SK-N-SH treated with all-trans-retinoic acid at 6 μM for 48 hours (cell line): Measurements from ENCODE around the gene CITED1.

Experiments used
- ATAC-seq: fragments of 200-7000 bp; cut with Tn5 transposase; 3 replicates; pipeline ENCODE4 v1.9.1; 2020; ENCODE audit warnings: mild to moderate bottlenecking, moderate library complexity
- ARNTL ChIP-seq: fragments of 450-650 bp; formaldehyde crosslinking; IDR thresholded peaks from 2 replicates; pipeline ENCODE4 v1.5.0; 2020; ENCODE audit warnings: low read depth, mild to moderate bottlenecking, moderate library complexity, borderline replicate concordance
- ESRRG ChIP-seq: fragments of 250-450 bp; sonication (Bioruptor Pico); IDR thresholded peaks from 2 replicates; pipeline ENCODE4 v1.6.1; 2021; ENCODE audit warnings: mild to moderate bottlenecking
- GLIS3 ChIP-seq: fragments of 250-450 bp; sonication (Bioruptor Pico); IDR thresholded peaks from 2 replicates; pipeline ENCODE4 v1.5.0; 2020; ENCODE audit warnings: mild to moderate bottlenecking, moderate library complexity
- OSR1 ChIP-seq: fragments of 250-450 bp; sonication (Bioruptor Pico); IDR thresholded peaks from 2 replicates; pipeline ENCODE4 v1.8.0; 2022; ENCODE audit warnings: moderate library complexity, mild to moderate bottlenecking, inconsistent platforms
- PPARA ChIP-seq: fragments of 250-450 bp; sonication (Bioruptor Pico); IDR thresholded peaks from 2 replicates; pipeline ENCODE4 v1.5.0; 2020; ENCODE audit warnings: mild to moderate bottlenecking, borderline replicate concordance
- RARB ChIP-seq: fragments of 250-450 bp; sonication (Bioruptor Pico); IDR thresholded peaks from 2 replicates; pipeline ENCODE4 v1.8.0; 2021; ENCODE audit warnings: mild to moderate bottlenecking, moderate library complexity
- SNAI2 ChIP-seq: fragments of 250-450 bp; sonication (Bioruptor Pico); IDR thresholded peaks from 2 replicates; pipeline ENCODE4 v1.5.0; 2020; ENCODE audit warnings: mild to moderate bottlenecking, moderate library complexity
- TCF4 ChIP-seq: fragments of 250-450 bp; sonication (Bioruptor Pico); IDR thresholded peaks from 2 replicates; pipeline ENCODE4 v1.8.0; 2021; ENCODE audit warnings: mild to moderate bottlenecking, moderate library complexity, borderline replicate concordance
- ZC3H10 ChIP-seq: fragments of 250-450 bp; sonication (Bioruptor Pico); IDR thresholded peaks from 2 replicates; pipeline ENCODE4 v1.5.1; 2021; ENCODE audit warnings: mild to moderate bottlenecking, moderate library complexity
- ZFP3 ChIP-seq: fragments of 250-450 bp; sonication (Bioruptor Pico); IDR thresholded peaks from 2 replicates; pipeline ENCODE4 v1.5.0; 2020; ENCODE audit warnings: mild to moderate bottlenecking, moderate library complexity
- ZFP30 ChIP-seq: fragments of 450-650 bp; formaldehyde crosslinking; IDR thresholded peaks from 2 replicates; pipeline ENCODE4 v1.5.0; 2022; ENCODE audit warnings: mild to moderate bottlenecking, moderate library complexity
- ZNF565 ChIP-seq: fragments of 450-650 bp; formaldehyde crosslinking; conservative IDR thresholded peaks from 2 replicates; pipeline ENCODE4 v1.5.0; 2020; ENCODE audit warnings: low read depth, mild to moderate bottlenecking, moderate library complexity
- ZNF70 ChIP-seq: fragments of 450-650 bp; formaldehyde crosslinking; IDR thresholded peaks from 2 replicates; pipeline ENCODE4 v1.5.0; 2020; ENCODE audit warnings: mild to moderate bottlenecking, moderate library complexity
- ZNF8 ChIP-seq: fragments of 450-650 bp; formaldehyde crosslinking; IDR thresholded peaks from 2 replicates; pipeline ENCODE4 v1.5.0; 2020; ENCODE audit warnings: mild to moderate bottlenecking, moderate library complexity
- TF ChIP-seq, protein P1 (sequence below): fragments of 250-450 bp; sonication (Bioruptor Pico); IDR thresholded peaks from 2 replicates; pipeline ENCODE4 v1.8.0; 2020; ENCODE audit warnings: mild to moderate bottlenecking, moderate library complexity, borderline replicate concordance
- TF ChIP-seq, protein P2 (sequence below): fragments of 250-450 bp; sonication (Bioruptor Pico); IDR thresholded peaks from 2 replicates; pipeline ENCODE4 v1.5.1; 2021; ENCODE audit warnings: mild to moderate bottlenecking, moderate library complexity
- TF ChIP-seq, protein P3 (sequence below): fragments of 250-450 bp; sonication (Bioruptor Pico); IDR thresholded peaks from 2 replicates; pipeline ENCODE4 v1.5.0; 2020; ENCODE audit warnings: mild to moderate bottlenecking, moderate library complexity
- TF ChIP-seq, protein P4 (sequence below): fragments of 250-450 bp; sonication (Bioruptor Pico); IDR thresholded peaks from 2 replicates; pipeline ENCODE4 v1.5.1; 2020; ENCODE audit warnings: low read depth, mild to moderate bottlenecking, moderate library complexity

The CITED1 gene

DNA sequence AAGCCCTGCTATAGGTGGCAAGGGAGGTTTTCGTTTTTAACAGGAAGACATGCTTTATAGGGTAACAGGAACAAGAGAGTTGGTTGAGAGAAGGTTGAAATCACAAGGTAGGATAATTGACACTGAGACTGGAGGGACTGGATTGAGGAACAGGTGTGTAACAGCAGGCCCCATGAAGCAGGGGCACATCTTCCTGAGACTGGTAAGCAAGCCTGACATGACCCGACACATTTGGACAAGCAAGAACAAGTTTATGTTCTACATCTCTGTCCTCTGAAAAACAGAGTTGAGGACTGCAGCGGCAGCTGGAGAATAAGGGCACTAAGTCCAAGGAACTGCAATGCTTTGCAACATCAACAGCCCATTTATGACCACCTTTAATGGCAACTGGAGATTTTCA lies 33.9 kb downstream of the CITED1 start:
- TF ChIP-seq ZNF8 (CRISPR knock-in tag) (no peak), TCF4 (CRISPR knock-in tag) (no peak), SNAI2 (CRISPR knock-in tag) (no peak), OSR1 (CRISPR knock-in tag) (no peak)
- ATAC-seq = no peak

DNA sequence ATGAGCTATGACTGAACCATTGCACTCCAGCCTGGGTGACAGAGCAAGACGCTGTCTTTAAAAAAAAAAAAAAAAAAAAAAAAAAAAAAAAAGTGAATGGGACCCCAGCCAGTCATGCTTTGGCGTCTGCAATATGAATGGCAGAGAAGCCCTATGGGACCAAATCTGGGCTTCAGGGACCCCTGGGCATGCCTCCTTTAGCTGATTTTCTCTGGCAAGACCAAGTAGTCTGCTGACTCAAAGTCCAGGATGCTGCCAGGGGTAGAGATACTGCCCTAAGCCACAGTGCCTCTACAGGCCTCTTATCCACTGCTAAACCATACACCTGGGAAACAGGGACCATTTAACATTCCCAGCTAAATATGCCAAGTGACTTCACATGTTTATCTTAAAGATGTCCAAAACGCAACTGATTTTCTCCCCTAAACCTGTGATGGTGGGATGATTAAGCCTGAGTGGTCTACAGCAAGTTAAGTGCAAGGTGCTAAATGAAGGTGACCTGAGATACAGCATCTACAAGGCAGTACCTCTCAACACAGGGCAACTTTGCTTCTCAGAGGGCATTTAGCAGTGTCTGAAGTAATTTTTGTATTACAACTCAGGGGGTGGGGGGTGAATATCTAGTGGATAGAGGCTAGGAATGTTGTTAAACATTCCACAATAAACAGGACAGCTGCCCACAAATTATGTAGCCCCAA lies 34.5 kb downstream of the CITED1 start:
- ATAC-seq = peak; percentile 10; the same call in 2 of the 3 replicates
- no peak for TF ChIP-seq ZNF8 (CRISPR knock-in tag)
- TF ChIP-seq, protein P1, sequence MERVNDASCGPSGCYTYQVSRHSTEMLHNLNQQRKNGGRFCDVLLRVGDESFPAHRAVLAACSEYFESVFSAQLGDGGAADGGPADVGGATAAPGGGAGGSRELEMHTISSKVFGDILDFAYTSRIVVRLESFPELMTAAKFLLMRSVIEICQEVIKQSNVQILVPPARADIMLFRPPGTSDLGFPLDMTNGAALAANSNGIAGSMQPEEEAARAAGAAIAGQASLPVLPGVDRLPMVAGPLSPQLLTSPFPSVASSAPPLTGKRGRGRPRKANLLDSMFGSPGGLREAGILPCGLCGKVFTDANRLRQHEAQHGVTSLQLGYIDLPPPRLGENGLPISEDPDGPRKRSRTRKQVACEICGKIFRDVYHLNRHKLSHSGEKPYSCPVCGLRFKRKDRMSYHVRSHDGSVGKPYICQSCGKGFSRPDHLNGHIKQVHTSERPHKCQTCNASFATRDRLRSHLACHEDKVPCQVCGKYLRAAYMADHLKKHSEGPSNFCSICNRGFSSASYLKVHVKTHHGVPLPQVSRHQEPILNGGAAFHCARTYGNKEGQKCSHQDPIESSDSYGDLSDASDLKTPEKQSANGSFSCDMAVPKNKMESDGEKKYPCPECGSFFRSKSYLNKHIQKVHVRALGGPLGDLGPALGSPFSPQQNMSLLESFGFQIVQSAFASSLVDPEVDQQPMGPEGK (CRISPR knock-in tag) = no peak
- TF ChIP-seq SNAI2 (CRISPR knock-in tag) = no peak
- TF ChIP-seq ARNTL = no peak
- no peak for TF ChIP-seq RARB (CRISPR knock-in tag)
- no peak for TF ChIP-seq ZNF565 (CRISPR knock-in tag)
- no peak for TF ChIP-seq ZNF70 (CRISPR knock-in tag)

DNA sequence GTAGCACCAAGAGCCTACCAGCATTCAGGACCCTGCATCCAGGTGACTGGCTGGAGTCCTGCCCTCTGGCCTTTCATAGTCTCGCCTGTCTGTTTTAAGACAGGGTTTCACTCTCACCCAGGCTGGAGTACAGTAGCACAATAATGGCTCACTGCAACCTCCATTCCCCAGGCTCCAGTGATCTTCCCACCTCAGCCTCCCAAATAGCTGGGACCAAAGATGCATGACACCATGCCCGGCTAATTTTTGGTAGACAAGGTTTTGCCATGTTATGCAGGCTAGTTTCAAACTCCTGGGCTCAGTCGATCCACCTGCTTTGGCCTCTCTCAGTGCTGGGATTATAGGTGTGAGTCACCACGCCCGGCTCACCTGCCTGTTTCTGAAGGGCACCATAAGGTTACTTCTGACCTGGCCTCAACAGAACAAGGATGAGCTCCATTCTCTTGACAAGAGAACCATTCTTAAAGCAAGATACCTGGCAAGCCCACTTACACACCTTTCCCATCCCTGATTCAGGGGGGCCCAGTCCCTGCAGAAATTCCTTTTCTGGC lies 35.3 kb downstream of the CITED1 start:
- TF ChIP-seq, protein P1 (CRISPR knock-in tag) = no peak
- TF ChIP-seq ZFP30 (CRISPR knock-in tag) = no peak
- no peak for TF ChIP-seq ARNTL
- TF ChIP-seq ESRRG (CRISPR knock-in tag) = no peak
- TF ChIP-seq, protein P2, sequence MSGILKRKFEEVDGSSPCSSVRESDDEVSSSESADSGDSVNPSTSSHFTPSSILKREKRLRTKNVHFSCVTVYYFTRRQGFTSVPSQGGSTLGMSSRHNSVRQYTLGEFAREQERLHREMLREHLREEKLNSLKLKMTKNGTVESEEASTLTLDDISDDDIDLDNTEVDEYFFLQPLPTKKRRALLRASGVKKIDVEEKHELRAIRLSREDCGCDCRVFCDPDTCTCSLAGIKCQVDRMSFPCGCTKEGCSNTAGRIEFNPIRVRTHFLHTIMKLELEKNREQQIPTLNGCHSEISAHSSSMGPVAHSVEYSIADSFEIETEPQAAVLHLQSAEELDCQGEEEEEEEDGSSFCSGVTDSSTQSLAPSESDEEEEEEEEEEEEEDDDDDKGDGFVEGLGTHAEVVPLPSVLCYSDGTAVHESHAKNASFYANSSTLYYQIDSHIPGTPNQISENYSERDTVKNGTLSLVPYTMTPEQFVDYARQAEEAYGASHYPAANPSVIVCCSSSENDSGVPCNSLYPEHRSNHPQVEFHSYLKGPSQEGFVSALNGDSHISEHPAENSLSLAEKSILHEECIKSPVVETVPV (CRISPR knock-in tag) = no peak
- no peak for TF ChIP-seq OSR1 (CRISPR knock-in tag)
- TF ChIP-seq ZNF565 (CRISPR knock-in tag) = no peak
- no peak for TF ChIP-seq ZC3H10 (CRISPR knock-in tag)
- no peak for TF ChIP-seq ZFP3 (CRISPR knock-in tag)
- TF ChIP-seq RARB (CRISPR knock-in tag) = no peak
- TF ChIP-seq, protein P3, sequence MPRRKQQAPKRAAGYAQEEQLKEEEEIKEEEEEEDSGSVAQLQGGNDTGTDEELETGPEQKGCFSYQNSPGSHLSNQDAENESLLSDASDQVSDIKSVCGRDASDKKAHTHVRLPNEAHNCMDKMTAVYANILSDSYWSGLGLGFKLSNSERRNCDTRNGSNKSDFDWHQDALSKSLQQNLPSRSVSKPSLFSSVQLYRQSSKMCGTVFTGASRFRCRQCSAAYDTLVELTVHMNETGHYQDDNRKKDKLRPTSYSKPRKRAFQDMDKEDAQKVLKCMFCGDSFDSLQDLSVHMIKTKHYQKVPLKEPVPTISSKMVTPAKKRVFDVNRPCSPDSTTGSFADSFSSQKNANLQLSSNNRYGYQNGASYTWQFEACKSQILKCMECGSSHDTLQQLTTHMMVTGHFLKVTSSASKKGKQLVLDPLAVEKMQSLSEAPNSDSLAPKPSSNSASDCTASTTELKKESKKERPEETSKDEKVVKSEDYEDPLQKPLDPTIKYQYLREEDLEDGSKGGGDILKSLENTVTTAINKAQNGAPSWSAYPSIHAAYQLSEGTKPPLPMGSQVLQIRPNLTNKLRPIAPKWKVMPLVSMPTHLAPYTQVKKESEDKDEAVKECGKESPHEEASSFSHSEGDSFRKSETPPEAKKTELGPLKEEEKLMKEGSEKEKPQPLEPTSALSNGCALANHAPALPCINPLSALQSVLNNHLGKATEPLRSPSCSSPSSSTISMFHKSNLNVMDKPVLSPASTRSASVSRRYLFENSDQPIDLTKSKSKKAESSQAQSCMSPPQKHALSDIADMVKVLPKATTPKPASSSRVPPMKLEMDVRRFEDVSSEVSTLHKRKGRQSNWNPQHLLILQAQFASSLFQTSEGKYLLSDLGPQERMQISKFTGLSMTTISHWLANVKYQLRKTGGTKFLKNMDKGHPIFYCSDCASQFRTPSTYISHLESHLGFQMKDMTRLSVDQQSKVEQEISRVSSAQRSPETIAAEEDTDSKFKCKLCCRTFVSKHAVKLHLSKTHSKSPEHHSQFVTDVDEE (CRISPR knock-in tag) = no peak
- TF ChIP-seq, protein P4, sequence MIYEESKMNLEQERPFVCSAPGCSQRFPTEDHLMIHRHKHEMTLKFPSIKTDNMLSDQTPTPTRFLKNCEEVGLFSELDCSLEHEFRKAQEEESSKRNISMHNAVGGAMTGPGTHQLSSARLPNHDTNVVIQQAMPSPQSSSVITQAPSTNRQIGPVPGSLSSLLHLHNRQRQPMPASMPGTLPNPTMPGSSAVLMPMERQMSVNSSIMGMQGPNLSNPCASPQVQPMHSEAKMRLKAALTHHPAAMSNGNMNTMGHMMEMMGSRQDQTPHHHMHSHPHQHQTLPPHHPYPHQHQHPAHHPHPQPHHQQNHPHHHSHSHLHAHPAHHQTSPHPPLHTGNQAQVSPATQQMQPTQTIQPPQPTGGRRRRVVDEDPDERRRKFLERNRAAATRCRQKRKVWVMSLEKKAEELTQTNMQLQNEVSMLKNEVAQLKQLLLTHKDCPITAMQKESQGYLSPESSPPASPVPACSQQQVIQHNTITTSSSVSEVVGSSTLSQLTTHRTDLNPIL (CRISPR knock-in tag) = no peak
- peak; percentile 3 for ATAC-seq

DNA sequence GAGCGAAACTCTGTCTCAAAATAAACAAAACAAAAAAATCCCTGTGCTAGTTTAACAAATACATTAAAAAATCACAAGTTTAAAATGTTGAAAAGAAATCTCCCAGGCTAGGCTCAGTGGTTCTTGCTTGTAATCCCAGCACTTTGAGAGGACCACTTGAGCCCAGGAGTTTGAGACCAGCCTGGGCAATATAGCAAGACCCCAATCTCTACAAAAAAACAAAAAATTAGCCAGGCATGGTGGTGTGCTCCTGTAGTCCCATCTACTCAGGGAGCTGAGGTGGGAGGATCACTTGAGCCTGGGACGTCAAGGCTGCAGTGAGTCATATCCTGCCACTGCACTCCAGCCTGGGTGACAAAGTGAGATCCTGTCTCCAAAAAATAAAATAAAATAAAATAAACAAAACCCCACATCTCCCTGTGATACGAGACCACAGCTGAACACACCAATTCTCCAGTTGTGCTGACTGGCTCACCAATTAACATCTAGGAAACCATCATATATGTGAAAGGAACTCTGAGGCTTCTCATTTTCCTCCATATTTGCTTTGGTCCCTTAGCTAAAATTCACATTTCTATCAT lies 36.0 kb downstream of the CITED1 start:
- ATAC-seq = peak; percentile 63
- TF ChIP-seq ZNF8 (CRISPR knock-in tag) = no peak
- TF ChIP-seq SNAI2 (CRISPR knock-in tag) = no peak
- TF ChIP-seq ZNF565 (CRISPR knock-in tag) = no peak
- TF ChIP-seq ZFP30 (CRISPR knock-in tag) = no peak
- TF ChIP-seq GLIS3 = no peak
- no peak for TF ChIP-seq ESRRG (CRISPR knock-in tag)
- TF ChIP-seq, protein P2 (CRISPR knock-in tag) = no peak
- TF ChIP-seq ZC3H10 (CRISPR knock-in tag) = no peak
- no peak for TF ChIP-seq PPARA
- TF ChIP-seq RARB (CRISPR knock-in tag) = no peak
- TF ChIP-seq, protein P3 (CRISPR knock-in tag) = no peak
- no peak for TF ChIP-seq ZNF70 (CRISPR knock-in tag)
